Brain microvascular endothelial cell (primary cell): ENCODE results near the gene ACSBG1.

Experiments used
- DNase-seq: peaks from one replicate; pipeline ENCODE4 v3.0.0-alpha.2; 2020
- H3K27ac ChIP-seq: fragments of 250-450 bp; sonication (Bioruptor Pico); 2 replicates; pipeline ENCODE4 v1.5.1; 2020; ENCODE audit warnings: mild to moderate bottlenecking, moderate library complexity
- H3K27me3 ChIP-seq: fragments of 250-450 bp; sonication (Bioruptor Pico); replicated peaks from 2 replicates; pipeline ENCODE4 v1.5.1; 2020; ENCODE audit warnings: mild to moderate bottlenecking
- H3K36me3 ChIP-seq: fragments of 250-450 bp; sonication (Bioruptor Pico); replicated peaks from 2 replicates; pipeline ENCODE4 v1.5.1; 2020; ENCODE audit warnings: mild to moderate bottlenecking
- H3K4me3 ChIP-seq: 2 replicates; pipeline ENCODE4 v1.5.1; 2011; ENCODE audit warnings: low read depth, mild to moderate bottlenecking, control low read depth, low read length, moderate library complexity
- in situ Hi-C: cut with HindIII; loops from 2 replicates; pipeline ENCODE4 v1.10.0; 2017; ENCODE audit warnings: low sequenced_read_pairs, low pct_ligation_motif_present
- TF ChIP-seq, protein P1 (sequence below): IDR thresholded peaks from 2 replicates; pipeline ENCODE4 v1.5.1; 2011; ENCODE audit warnings: low read depth, mild to moderate bottlenecking, moderate library complexity, low read length, control low read depth, inconsistent platforms; ENCODE audit errors: missing control alignments

The ACSBG1 gene

DNA sequence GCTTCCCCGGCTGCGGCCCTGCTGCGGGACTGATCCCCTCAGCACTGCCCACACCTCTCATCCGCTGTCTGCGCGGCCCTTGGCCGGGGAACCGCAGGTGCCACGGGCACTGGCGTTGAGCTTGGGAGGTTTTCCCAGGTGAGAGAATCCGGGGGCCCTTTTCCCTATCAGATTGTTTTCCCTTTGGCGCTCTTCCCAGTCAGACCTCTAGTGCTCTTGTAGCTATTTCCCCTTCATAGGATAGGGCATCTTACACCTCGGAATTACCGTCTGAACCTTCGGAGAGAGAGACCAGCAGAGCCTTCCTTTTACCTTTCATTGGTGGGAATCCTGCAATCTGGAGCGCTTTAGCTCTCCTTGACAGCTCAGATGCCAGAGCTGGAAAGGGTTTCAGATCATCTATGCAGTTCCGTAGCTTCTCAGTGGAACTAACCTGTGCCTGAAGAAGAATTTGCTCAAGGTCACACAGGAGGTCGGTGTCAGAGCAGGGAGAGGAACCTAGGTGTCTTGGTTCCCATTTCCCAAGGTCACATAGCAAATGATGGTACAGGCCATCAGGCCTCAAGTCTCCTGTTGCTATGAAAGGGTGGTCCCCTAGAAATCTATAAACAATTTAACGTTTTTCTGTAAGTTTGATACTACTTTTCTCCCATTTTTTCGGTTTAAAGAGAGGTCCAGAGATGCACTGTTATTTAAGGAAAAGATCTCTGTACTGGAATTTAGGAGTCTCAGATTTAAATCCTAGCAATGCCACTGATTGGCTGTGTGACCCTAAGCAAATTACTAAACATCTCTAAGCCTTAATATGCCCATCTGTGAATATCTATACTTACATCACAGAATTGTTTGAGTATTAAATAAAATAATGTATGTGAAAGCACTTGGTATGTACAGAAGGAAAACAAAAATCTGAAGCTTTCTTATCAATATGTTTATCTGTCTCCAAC lies 84.3 kb downstream of the ACSBG1 start:
- peak overlapping the region; percentile 71 for H3K4me3 ChIP-seq
- H3K36me3 ChIP-seq, result no peaks in the 10 kb centered on the region
- TF ChIP-seq, protein P1, sequence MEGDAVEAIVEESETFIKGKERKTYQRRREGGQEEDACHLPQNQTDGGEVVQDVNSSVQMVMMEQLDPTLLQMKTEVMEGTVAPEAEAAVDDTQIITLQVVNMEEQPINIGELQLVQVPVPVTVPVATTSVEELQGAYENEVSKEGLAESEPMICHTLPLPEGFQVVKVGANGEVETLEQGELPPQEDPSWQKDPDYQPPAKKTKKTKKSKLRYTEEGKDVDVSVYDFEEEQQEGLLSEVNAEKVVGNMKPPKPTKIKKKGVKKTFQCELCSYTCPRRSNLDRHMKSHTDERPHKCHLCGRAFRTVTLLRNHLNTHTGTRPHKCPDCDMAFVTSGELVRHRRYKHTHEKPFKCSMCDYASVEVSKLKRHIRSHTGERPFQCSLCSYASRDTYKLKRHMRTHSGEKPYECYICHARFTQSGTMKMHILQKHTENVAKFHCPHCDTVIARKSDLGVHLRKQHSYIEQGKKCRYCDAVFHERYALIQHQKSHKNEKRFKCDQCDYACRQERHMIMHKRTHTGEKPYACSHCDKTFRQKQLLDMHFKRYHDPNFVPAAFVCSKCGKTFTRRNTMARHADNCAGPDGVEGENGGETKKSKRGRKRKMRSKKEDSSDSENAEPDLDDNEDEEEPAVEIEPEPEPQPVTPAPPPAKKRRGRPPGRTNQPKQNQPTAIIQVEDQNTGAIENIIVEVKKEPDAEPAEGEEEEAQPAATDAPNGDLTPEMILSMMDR, result no peak
- no peak overlapping the region for H3K27ac ChIP-seq
- H3K27me3 ChIP-seq, result no peaks in the 10 kb centered on the region
- in situ Hi-C loops, result no loop called here
- DNase-seq, result no peak

GRCh38 chr15:78149068-78149804 lies 85.1 kb downstream of the ACSBG1 start, which contains the start of gene IDH3A:
IDH3A (plus strand) TSS chr15:78149362; CDS start chr15:78149404, 42 bp downstream.
- no peaks in the 10 kb centered on the region for H3K27me3 ChIP-seq
- peak within 1 kb of the TSS; percentile 71 for H3K4me3 ChIP-seq
- no peaks in the 10 kb centered on the region for H3K36me3 ChIP-seq
- TF ChIP-seq, protein P1, result no peak
- peak; percentile 95 for DNase-seq
- in situ Hi-C loops, result no loop called here
- peak within 1 kb of the TSS; percentile 58 for H3K27ac ChIP-seq

DNA sequence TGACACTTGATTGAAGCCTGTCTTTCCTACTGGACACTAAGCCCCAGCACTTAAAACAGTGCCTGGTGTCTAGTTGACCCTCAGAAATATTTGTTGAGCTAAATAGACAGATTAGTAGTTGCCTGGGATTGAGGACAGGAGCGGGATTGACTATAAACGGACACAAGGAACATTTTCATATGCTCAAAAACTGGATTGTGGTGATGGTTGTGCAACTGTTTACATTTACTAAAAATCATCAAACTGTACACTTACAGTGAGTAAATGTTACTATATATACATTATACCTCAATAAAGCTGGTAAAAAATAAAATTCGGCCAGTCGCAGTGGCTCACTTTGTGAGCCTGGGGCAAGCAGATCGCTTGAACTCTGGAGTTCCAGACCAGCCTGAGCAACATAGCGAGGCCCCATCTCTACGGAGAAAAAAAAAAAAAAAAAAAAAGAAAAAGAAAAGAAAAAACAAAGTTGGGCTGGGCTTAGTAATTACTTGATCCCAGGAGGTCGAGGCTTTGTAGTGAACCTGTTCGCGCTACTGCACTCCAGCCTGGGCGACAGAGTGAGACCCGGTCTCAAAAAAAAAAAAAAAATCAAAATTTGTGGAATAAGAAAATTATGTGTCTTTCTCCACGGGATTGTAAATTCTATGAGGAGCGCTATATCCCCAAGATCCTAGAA lies 85.8 kb downstream of the ACSBG1 start:
- peak overlapping the region; percentile 58 for H3K27ac ChIP-seq
- DNase-seq, result no peak
- TF ChIP-seq, protein P1, result no peak
- no peaks in the 10 kb centered on the region for H3K27me3 ChIP-seq
- no peaks in the 10 kb centered on the region for H3K36me3 ChIP-seq
- peak overlapping the region; percentile 71 for H3K4me3 ChIP-seq
- in situ Hi-C loops, result no loop called here

DNA sequence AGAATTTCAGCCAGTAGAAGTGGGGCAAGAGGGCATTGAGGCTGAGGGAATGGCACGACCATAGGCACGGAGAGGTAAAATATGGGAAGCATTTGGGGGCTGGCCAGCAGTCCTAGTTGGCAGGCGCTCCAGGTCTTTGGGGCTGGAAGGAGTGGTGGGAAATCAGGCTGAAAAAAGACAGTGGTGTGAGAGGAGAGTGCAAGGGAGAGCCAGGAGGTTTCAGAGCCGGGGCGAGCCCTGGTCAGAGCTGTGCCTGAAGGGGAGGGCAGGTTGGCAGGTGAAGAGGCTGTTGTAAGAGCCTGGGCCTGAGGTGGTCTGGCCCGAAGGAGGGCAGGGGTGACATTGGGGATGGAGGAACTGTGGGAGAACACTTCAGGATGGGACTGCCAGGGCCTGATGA lies 86.8 kb downstream of the ACSBG1 start:
- H3K4me3 ChIP-seq, result no peak overlapping the region
- H3K36me3 ChIP-seq, result no peaks in the 10 kb centered on the region
- no peak for DNase-seq
- TF ChIP-seq, protein P1, result no peak
- no peak overlapping the region for H3K27ac ChIP-seq
- H3K27me3 ChIP-seq, result no peaks in the 10 kb centered on the region
- in situ Hi-C loops, result no loop called here

- Histone ChIP-seq H3K4me3 (no peak overlapping the region), H3K36me3 (no peaks in the 10 kb centered on the region), H3K27ac (no peak overlapping the region), H3K27me3 (no peaks in the 10 kb centered on the region)
- DNase-seq, result no peak
- in situ Hi-C loops, result no loop called here
- TF ChIP-seq, protein P1, result no peak
Observed at GRCh38 chr15:78146425-78147154, 87.8 kb downstream of the ACSBG1 start.
